ENCODE measurements around the gene PCID2. TPM values are rescaled to one million over a fixed set of nuclear protein-coding genes. Genes with fewer than 3 reads are reported as not detected.

PCID2 gene
- total and polyA plus RNA-seq, 2 of the 13 experiments (the other 11 are each of a cell fraction or from before 2014, with no cell fraction given): 65.0 to 111 TPM

GRCh38 chr13:113220141-113220598, 11.7 kb upstream of the PCID2 start (continued):
- TF ChIP-seq ZNF275 (CRISPR knock-in tag; IDR thresholded peaks at IDR 0.05; ENCODE audit: borderline replicate concordance): no peak
- no peak for TF ChIP-seq ZSCAN30 (CRISPR knock-in tag; IDR thresholded peaks at IDR 0.05)
- TF ChIP-seq STAT5B (CRISPR knock-in tag; IDR thresholded peaks at IDR 0.05): no peak
- no peak for TF ChIP-seq RFX5 (IDR thresholded peaks at IDR 0.05; ENCODE audit: low read depth, low read length)
- peak; percentile 85 for TF ChIP-seq ARNTL (CRISPR knock-in tag; IDR thresholded peaks at IDR 0.05)
- no peak for TF ChIP-seq AFF4 (CRISPR knock-in tag; IDR thresholded peaks at IDR 0.05)
- no peak for TF ChIP-seq ZFYVE20 (CRISPR knock-in tag; IDR thresholded peaks at IDR 0.05; ENCODE audit: borderline replicate concordance, low read depth)
- no peak for TF ChIP-seq JUND (CRISPR knock-in tag; IDR thresholded peaks at IDR 0.05)
- TF ChIP-seq ZNF564 (CRISPR knock-in tag; IDR thresholded peaks at IDR 0.05): no peak
- no peak for TF ChIP-seq ATF5 (CRISPR knock-in tag; IDR thresholded peaks at IDR 0.05; ENCODE audit: low read depth)
- no peak for TF ChIP-seq KMT2A (CRISPR knock-in tag; IDR thresholded peaks at IDR 0.05)
- TF ChIP-seq FOSL2 (CRISPR knock-in tag; IDR thresholded peaks at IDR 0.05): peak; percentile 51
- TF ChIP-seq ZNF326 (CRISPR knock-in tag; IDR thresholded peaks at IDR 0.05; ENCODE audit: borderline replicate concordance): no peak
- no peak for TF ChIP-seq ZNF512 (CRISPR knock-in tag; IDR thresholded peaks at IDR 0.05)
- TF ChIP-seq ZNF749 (CRISPR knock-in tag; IDR thresholded peaks at IDR 0.05; ENCODE audit: borderline replicate concordance): no peak
- TF ChIP-seq THRA (CRISPR knock-in tag; IDR thresholded peaks at IDR 0.05; ENCODE audit: borderline replicate concordance): peak; percentile 87; the same call in 1 of the 2 replicates
- no peak for TF ChIP-seq IKZF4 (CRISPR knock-in tag; IDR thresholded peaks at IDR 0.05; ENCODE audit: borderline replicate concordance, low read depth, not compliant biosample characterization)
- no peak for TF ChIP-seq AGO1 (IDR thresholded peaks at IDR 0.05; ENCODE audit: low read depth, low read length, poor library complexity, severe bottlenecking)
- no peak for TF ChIP-seq ARNT (IDR thresholded peaks at IDR 0.05)
- no peak for TF ChIP-seq ATF4 (CRISPR knock-in tag; IDR thresholded peaks at IDR 0.05)

Data from HepG2 (cell line).